GM21360 (cell line): ENCODE measurements around the gene KLHDC7A.
"Not testable (repeated sequence)": the region's sequence is repeated elsewhere in the genome, so short reads cannot be mapped to it uniquely, and the experiment has no call there.

Experiments used
- ATAC-seq: cut with Tn5 transposase; IDR thresholded peaks from one replicate; pipeline ENCODE4 v1.9.1; 2021; ENCODE audit warnings: mild to moderate bottlenecking, moderate library complexity; ENCODE audit not compliant: unreplicated experiment

The KLHDC7A gene

GRCh38 chr1:18480315-18481189 is at the start of gene KLHDC7A:
KLHDC7A (plus strand) TSS chr1:18480930; CDS start chr1:18480982, 52 bp downstream.
- ATAC-seq: no peak

GRCh38 chr1:18434041-18434440 is 46.7 kb upstream of the KLHDC7A start:
- ATAC-seq: no peak

- no peak for ATAC-seq
Observed at GRCh38 chr1:18440385-18441226, 40.1 kb upstream of the KLHDC7A start.

DNA sequence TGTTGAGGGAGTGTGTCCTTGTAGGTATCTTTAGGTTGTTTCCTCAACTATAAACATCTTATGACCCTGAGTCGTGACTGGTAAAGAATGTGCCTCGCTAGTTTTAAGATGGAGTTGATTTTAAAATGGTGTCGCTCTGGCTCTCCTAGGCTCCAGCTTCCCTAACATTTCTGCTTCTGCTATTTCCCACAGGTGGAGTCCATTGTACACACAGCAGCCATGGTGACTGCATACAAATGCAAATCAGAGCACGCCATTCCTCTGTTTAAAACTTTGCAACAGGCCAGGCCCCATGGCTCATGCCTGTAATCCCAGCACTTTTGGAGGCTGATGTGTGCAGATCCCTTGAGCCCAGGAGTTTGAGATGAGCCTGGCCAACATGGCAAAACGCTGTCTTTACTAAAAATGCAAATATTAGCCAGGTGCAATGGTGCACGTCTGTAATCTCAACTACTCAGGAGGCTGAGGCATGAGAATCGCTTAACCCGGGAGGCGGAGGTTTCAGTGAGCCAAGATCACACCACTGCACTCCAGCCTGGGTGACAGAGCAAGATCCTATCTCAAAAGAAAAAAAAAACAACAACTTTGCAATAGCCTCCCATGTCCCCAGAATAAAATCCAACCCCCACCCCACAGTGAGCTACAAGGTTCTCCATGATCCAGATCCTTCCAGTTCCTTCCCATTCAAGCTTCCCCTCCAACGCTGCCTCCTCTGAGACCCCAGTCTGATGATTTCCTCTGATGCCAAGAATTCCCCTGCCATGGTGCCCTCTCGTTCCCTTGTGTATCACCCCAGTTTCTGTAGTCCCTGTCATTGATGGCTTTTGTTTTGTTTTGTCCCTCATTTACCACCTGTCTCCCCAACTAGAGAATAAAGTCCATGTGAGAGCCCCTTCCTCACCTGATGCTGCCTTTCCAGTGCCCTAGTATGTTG is 36.9 kb upstream of the KLHDC7A start:
- no peak for ATAC-seq

- ATAC-seq: no peak
Observed at GRCh38 chr1:18444563-18444962, 36.2 kb upstream of the KLHDC7A start.

- no peak for ATAC-seq
Observed at GRCh38 chr1:18446751-18447150, 34.0 kb upstream of the KLHDC7A start.

GRCh38 chr1:18447509-18448220 is 33.1 kb upstream of the KLHDC7A start:
- ATAC-seq: no peak

DNA sequence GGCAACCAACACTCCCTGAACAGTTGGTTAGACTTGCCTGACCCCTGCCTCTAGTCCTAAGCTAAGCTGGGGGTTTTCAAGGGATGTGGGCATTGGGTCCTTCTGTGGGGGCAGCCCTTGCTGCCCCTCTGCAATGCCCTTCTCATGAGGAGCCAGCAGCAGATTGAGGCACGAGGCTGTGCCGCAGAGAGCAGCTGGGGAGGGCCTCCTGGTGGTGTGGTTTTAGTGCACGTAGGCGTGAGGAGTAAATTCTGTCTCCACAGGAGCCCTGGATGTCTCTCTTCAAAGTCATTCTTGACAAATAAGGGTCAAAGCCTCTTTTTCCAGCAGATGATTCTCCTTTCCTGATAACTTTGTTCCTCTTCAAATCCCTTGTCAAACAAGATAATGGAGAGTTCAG is 31.8 kb upstream of the KLHDC7A start:
- no peak for ATAC-seq

DNA sequence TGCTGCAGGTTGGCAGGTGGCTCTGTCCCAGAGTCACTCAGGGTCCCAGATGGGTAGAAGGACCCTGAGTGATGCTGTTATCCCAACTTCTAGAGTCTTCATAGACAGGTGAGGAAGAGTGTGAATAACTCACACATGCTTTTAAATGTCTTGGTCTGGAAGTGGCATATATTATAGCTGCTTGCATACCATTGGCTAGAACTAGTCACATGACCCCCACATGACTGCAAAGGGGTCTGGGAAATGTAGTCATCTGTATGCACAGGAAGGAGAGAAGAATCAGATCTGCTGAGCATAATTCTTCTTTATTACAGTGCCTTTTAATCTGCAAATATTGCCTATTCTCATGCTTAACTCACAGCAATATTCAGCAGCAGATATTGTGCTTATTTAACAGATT is 28.2 kb upstream of the KLHDC7A start:
- ATAC-seq: no peak

GRCh38 chr1:18458133-18459092 is 22.3 kb upstream of the KLHDC7A start:
- no peak for ATAC-seq

- no peak for ATAC-seq
Observed at GRCh38 chr1:18461656-18462055, 19.1 kb upstream of the KLHDC7A start.

DNA sequence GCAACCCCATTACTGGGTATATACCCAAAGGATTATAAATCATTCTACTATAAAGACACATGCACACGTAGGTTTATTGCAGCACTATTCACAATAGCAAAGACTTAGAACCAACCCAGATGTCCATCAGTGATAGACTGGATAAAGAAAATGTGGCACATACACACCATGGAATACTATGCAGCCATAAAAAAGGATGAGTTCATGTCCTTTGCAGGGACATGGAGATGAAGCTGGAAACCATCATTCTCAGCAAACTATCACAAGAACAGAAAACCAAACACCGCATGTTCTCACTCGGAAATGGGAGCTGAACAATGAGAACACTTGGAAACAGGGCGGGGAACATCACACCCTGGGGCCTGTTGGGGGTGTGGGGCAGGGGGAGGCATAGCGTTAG is 18.2 kb upstream of the KLHDC7A start:
- ATAC-seq: not testable (repeated sequence)

DNA sequence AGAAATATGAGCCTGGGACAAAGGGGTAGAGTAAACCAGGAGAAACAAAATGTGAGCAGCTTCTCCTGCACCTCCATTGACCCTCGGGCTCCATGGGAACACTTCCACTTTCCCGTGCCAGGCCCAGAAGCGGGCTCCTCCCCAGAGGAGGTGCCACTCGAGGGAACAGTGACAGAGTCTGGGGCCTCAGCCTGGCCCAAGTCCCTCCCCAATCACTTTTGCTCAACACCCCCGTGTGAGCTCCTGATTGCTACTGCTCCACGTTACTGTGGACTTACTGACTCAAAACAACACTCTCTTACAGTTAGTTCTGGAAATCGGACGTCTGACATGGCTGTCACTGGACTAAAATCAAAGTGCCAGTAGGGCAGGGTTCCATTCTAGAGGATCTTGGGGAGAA is 17.7 kb upstream of the KLHDC7A start:
- no peak for ATAC-seq

DNA sequence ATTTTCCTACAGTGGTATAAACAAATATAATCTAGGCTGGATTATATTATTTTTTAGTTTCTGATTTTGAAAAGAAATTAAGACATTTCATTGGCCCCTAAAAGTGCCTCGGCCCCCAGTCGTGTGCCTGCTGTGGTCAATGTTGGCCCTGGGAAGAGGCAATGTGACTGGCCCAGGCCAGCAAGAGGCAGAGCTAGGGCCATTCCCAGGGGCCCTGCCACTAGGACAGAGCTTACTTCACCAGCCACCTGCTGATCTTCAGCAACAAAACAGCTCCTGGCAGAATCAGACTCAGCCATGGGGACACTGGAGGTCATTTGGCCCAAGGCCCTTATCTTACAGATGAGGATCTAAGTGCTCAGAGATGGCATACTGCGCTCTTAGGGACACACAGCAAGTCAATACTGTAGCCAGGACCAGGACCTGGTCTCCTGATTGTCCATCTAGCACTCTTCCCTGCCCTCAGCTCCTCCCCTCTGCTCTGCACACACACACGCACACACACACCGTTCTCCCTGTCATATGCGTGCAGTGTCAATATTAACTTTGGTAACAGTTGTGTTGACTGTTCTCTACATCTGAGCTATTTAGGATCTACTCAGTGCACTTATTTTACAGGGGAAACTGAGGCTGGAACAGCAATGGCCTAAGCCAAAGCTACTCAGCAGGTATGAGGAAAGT is 16.6 kb upstream of the KLHDC7A start:
- no peak for ATAC-seq

DNA sequence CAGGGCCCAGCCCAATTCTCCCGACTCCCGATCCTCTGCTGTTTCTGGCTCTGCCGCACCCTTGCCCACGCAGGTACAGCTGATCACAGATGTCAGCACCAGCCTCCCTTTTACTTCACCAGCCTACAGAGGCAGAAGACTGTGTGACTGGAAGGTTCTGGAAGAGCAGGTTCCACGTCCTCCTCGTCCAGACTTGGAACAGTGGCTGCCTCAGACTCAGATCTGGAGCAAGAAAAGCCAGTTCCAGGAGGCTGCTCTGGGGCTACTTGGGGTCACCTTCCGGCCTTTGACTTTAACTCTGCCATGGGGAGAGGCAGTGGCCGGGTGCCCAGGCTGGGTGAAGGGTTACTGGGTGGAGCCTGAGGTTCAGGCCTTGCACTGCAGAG is 16.1 kb upstream of the KLHDC7A start:
- no peak for ATAC-seq

GRCh38 chr1:18466676-18467075 is 14.1 kb upstream of the KLHDC7A start:
- no peak for ATAC-seq

- no peak for ATAC-seq
Observed at GRCh38 chr1:18468570-18468969, 12.2 kb upstream of the KLHDC7A start.

GRCh38 chr1:18469514-18469913 is 11.2 kb upstream of the KLHDC7A start:
- no peak for ATAC-seq
